SU-DHL-6 (cell line): Measurements from ENCODE around the gene HNRNPD.

Experiments
- H2AFZ ChIP-seq: fragments of 200-600 bp; sonication (generic); 2 replicates; pipeline ENCODE4 v1.6.1; 2014; ENCODE audit warnings: low read depth, mild to moderate bottlenecking, moderate library complexity, mixed read lengths, antibody characterized with exemption, low read length; ENCODE audit not compliant: severe bottlenecking
- H3F3A ChIP-seq: fragments of 200-600 bp; shearing (Covaris generic); 2 replicates; pipeline ENCODE4 v1.6.0; 2016; ENCODE audit warnings: antibody characterized with exemption, mild to moderate bottlenecking; ENCODE audit not compliant: insufficient read depth
- H3K27ac ChIP-seq: fragments of 200-600 bp; sonication (generic); 2 replicates; pipeline ENCODE4 v1.5.1; 2016; ENCODE audit warnings: low read depth, mild to moderate bottlenecking, low read length, moderate library complexity, mixed read lengths
- H3K27me3 ChIP-seq: fragments of 200-600 bp; sonication (generic), shearing (Covaris generic); 2 replicates; pipeline ENCODE4 v1.6.0; 2014; ENCODE audit warnings: mild to moderate bottlenecking, low read length
- H3K36me3 ChIP-seq: fragments of 200-600 bp; sonication (generic); 2 replicates; pipeline ENCODE4 v1.6.1; 2014; ENCODE audit warnings: mild to moderate bottlenecking, low read length, mixed read lengths
- H3K4me2 ChIP-seq: fragments of 300-600, 200-600 bp; shearing (Covaris generic), sonication (generic); 2 replicates; pipeline ENCODE4 v1.6.0; 2014; ENCODE audit warnings: low read length, low read depth, mild to moderate bottlenecking; ENCODE audit not compliant: poor library complexity, severe bottlenecking
- H3K4me3 ChIP-seq: fragments of 200-600 bp; sonication (generic); 2 replicates; pipeline ENCODE4 v1.5.1; 2014; ENCODE audit warnings: antibody characterized with exemption, low read length, mild to moderate bottlenecking, mixed read lengths; ENCODE audit not compliant: insufficient read depth, poor library complexity, severe bottlenecking
- H3K79me2 ChIP-seq: fragments of 200-600 bp; sonication (generic); 2 replicates; pipeline ENCODE4 v1.6.1; 2014; ENCODE audit warnings: mild to moderate bottlenecking, low read length, moderate library complexity; ENCODE audit not compliant: insufficient read depth
- H3K9ac ChIP-seq: fragments of 200-600 bp; sonication (generic); 2 replicates; pipeline ENCODE4 v1.7.0; 2014; ENCODE audit warnings: mild to moderate bottlenecking, low read length
- H3K9me2 ChIP-seq: fragments of 200-600 bp; sonication (generic); replicated peaks from 2 replicates; pipeline ENCODE4 v1.6.1; 2014; ENCODE audit warnings: low read length; ENCODE audit not compliant: insufficient read depth
- H3K9me3 ChIP-seq: fragments of 200-600 bp; sonication (generic); 2 replicates; pipeline ENCODE4 v1.6.1; 2014; ENCODE audit warnings: low read length, mixed read lengths; ENCODE audit not compliant: insufficient read depth
- H4K20me1 ChIP-seq: fragments of 200-600 bp; sonication (generic); 2 replicates; pipeline ENCODE4 v1.6.1; 2014; ENCODE audit warnings: low read depth, mild to moderate bottlenecking, antibody characterized with exemption, low read length, moderate library complexity, mixed read lengths
- EZH2phosphoT487 ChIP-seq: fragments of 200-600 bp; sonication (generic), shearing (Covaris generic); conservative IDR thresholded peaks from 2 replicates; pipeline ENCODE4 v1.6.1; 2018; ENCODE audit warnings: mild to moderate bottlenecking, antibody characterized with exemption, low read length, moderate library complexity, mixed read lengths
- TF ChIP-seq, protein P1 (sequence below): fragments of 200-600 bp; sonication (generic); IDR thresholded peaks from one replicate; pipeline ENCODE4 v1.5.1; 2017; ENCODE audit warnings: antibody characterized with exemption, mild to moderate bottlenecking, low read length, moderate library complexity; ENCODE audit not compliant: insufficient read depth, poor library complexity, severe bottlenecking

Gene HNRNPD

DNA sequence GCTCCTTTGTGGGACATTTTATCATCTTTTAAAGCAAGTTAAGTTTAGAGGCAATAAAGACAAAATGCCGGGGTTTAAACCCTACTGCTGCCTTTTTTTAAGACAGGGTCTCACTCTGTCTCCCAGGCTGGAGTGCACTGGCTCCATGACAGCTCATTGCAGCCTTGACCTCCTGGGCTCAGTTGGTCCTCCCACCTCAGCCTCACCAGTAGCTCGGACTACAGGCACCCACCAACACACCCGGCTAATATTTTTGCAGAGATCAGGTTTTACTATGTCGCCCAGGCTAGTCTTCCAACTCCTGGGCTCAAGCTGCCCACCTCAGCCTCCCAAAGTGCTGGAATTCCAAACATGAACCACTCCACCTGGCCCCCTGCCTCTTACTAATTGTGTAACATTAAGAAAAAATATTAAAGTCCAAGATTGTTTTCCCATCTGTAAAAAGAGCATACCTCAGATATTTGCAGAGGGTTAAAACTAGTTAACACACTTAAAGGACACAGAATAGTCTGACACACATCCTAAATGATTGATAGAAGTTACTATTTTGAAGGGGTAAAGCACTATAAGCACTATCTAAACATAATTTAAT is 9.8 kb downstream of the HNRNPD start:
- no peak overlapping the region for H3K4me3 ChIP-seq
- H3K79me2 ChIP-seq: peaks cover 99% of the 10 kb centered on the region
- peaks cover 51% of the 10 kb centered on the region for H4K20me1 ChIP-seq
- TF ChIP-seq, protein P1, sequence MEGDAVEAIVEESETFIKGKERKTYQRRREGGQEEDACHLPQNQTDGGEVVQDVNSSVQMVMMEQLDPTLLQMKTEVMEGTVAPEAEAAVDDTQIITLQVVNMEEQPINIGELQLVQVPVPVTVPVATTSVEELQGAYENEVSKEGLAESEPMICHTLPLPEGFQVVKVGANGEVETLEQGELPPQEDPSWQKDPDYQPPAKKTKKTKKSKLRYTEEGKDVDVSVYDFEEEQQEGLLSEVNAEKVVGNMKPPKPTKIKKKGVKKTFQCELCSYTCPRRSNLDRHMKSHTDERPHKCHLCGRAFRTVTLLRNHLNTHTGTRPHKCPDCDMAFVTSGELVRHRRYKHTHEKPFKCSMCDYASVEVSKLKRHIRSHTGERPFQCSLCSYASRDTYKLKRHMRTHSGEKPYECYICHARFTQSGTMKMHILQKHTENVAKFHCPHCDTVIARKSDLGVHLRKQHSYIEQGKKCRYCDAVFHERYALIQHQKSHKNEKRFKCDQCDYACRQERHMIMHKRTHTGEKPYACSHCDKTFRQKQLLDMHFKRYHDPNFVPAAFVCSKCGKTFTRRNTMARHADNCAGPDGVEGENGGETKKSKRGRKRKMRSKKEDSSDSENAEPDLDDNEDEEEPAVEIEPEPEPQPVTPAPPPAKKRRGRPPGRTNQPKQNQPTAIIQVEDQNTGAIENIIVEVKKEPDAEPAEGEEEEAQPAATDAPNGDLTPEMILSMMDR: no peak
- TF ChIP-seq EZH2phosphoT487: no peak
- peaks cover 34% of the 10 kb centered on the region; the same call in 1 of the 2 replicates for H3K36me3 ChIP-seq
- no peak overlapping the region for H2AFZ ChIP-seq
- no peak overlapping the region for H3K9ac ChIP-seq
- peak overlapping the region; percentile 5 for H3K4me2 ChIP-seq
- H3K9me2 ChIP-seq: no peaks in the 10 kb centered on the region
- H3K27me3 ChIP-seq: no peaks in the 10 kb centered on the region
- H3K27ac ChIP-seq: no peak overlapping the region
- no peaks in the 10 kb centered on the region for H3K9me3 ChIP-seq
- peaks cover 17% of the 10 kb centered on the region for H3F3A ChIP-seq

DNA sequence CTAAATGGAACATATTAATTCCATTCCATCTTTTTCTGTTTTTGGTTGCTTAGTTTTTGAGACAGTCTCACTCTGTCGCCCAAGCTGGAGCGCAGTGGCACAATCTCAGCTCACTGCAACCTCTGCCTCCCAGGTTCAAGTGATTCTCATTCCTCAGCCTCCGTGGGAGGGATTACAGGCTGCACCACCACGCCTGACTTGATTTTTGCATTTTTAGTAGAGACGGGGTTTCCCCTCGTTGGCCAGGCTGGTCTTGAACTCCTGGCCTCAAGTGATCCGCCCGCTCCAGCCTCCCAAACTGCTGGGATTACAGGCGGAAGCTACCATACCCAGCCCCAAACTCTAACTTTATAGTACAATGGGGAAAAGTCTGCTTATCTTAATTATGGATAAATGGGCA is 11.2 kb downstream of the HNRNPD start:
- Histone ChIP-seq H3K4me2 (peak overlapping the region; percentile 20), H3K36me3 (peaks cover 38% of the 10 kb centered on the region; the same call in 1 of the 2 replicates), H4K20me1 (peaks cover 46% of the 10 kb centered on the region), H2AFZ (no peak overlapping the region), H3F3A (peaks cover 17% of the 10 kb centered on the region), H3K4me3 (no peak overlapping the region), H3K79me2 (peaks cover 99% of the 10 kb centered on the region), H3K27ac (no peak overlapping the region), H3K9me3 (no peaks in the 10 kb centered on the region), H3K27me3 (no peaks in the 10 kb centered on the region), H3K9me2 (no peaks in the 10 kb centered on the region), H3K9ac (no peak overlapping the region)
- TF ChIP-seq, protein P1: no peak
- no peak for TF ChIP-seq EZH2phosphoT487

DNA sequence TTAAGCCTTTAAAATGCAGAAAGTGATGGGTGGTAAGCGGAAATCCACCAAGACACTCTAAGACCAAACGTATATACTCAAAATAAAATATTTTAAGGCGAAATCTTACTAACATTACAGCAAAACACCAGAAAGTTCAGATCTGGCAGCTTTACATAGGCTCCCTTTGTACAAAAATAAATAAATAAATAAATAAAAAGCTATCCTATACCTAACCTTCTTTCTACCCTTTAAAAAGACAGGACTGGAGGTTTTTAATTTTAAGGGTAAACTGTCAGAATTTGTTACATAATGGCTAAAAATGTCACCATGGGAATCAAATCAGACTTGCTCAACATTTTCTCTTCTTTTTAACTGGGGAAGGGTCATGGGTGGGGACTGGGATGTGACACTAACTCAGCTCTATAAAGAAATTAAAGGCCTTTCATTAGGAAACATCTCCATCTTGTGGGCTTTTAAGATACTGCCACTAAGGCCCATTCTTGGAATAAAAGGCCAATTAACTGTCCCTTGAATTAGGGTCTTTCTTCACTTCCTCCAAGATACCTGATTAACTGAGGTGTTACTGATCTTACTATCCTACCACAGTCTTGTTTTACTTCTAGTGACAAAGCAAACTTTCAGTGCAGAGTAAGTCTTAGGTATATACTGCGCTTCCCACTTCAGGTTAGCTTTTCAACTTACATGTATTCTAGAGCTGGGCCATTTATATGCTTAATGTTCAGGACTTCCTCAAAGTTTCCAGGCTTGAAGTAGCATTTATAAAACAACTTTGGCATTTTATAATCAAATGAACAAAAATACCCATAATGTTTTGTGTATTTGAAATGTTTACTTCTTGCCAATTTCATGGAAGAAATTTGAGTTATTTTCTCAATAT is 13.3 kb downstream of the HNRNPD start:
- no peak overlapping the region for H3K27ac ChIP-seq
- H3K9me2 ChIP-seq: no peaks in the 10 kb centered on the region
- TF ChIP-seq EZH2phosphoT487: no peak
- TF ChIP-seq, protein P1: peak; percentile 16
- no peak overlapping the region for H3K9ac ChIP-seq
- peaks cover 98% of the 10 kb centered on the region for H3K79me2 ChIP-seq
- no peaks in the 10 kb centered on the region for H3K27me3 ChIP-seq
- no peak overlapping the region for H3K4me3 ChIP-seq
- no peak overlapping the region for H3K4me2 ChIP-seq
- H3K36me3 ChIP-seq: peaks cover 49% of the 10 kb centered on the region; the same call in 1 of the 2 replicates
- no peaks in the 10 kb centered on the region for H3K9me3 ChIP-seq
- peaks cover 40% of the 10 kb centered on the region for H4K20me1 ChIP-seq
- no peak overlapping the region for H2AFZ ChIP-seq
- peaks cover 17% of the 10 kb centered on the region for H3F3A ChIP-seq
